ENCODE results near the gene BRAT1.

The BRAT1 gene

GRCh38 chr7:2517678-2518507 is 37.4 kb downstream of the BRAT1 start:
- TF ChIP-seq CTCF (IDR thresholded peaks at IDR 0.05; ENCODE audit: low read depth, low read length): no peak

GRCh38 chr7:2517026-2517425 is 38.3 kb downstream of the BRAT1 start:
- no peak for TF ChIP-seq CTCF (IDR thresholded peaks at IDR 0.05; ENCODE audit: low read depth, low read length)
- peak overlapping the region; percentile 23; the same call in 1 of the 2 replicates for H3K4me3 ChIP-seq (ENCODE audit: low read depth, low read length)

More at GRCh38 chr7:2517678-2518507, 37.4 kb downstream of the BRAT1 start:
- H3K4me3 ChIP-seq (ENCODE audit: low read depth, low read length): no peak overlapping the region

DNA sequence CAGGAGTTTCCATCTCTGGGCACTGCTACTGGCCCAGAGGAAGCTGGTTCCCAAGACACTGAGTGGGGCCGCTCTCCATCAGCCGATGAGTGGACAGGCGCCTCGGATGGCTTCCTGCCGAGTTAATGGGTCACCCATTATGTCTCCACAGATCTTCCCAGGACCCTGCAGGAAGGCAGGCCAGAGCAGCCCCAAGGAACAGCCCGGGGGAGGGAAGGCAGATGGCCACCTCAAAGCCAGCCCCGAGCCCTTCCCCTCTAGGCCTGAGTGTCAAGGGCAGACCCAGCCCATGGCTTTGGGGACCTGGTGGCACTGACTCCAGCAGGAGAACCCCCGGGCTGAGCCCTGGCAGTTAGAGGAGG is 39.1 kb downstream of the BRAT1 start:
- no peak overlapping the region for H3K4me3 ChIP-seq (ENCODE audit: low read depth, low read length)
- no peak for TF ChIP-seq CTCF (IDR thresholded peaks at IDR 0.05; ENCODE audit: low read depth, low read length)

DNA sequence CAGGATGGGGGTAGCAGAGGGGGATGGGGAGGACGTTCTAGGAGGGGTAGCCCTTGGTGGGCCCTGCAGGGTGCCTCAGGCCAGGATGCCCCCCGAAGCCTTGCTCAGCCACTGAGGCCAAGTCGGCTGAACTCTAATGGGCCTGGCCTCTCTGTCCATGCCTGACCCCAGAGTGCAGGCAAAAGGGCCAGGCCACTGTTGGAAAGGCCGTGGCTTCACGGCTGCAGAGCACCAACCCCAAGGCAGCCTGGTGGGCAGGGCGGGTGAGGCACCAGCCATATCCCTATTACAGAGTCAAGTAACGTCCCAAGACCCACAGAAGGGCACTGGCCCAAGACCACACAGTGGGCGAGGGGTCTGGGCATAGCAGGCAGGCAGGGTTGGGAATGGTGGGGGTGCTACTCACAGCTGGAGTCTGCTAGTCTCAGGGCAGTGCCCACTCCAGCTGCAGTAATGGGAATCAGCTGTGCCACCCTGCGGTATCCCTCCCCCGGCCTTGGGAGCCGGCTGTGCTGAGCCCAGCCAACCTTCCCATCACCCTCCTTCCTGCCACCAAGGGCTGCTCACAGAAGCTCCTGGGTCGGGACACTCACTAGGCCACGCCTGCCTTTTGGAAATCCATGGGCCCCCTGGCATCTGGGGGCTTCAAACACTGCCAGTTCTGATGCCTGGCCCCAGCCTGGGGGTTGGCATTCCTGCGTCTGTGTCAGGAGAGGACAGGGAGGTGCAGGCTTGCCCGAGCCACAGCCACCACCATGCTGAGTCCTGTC is 39.7 kb downstream of the BRAT1 start:
- no peak overlapping the region for H3K4me3 ChIP-seq (ENCODE audit: low read depth, low read length)
- no peak for TF ChIP-seq CTCF (IDR thresholded peaks at IDR 0.05; ENCODE audit: low read depth, low read length)

- H3K4me3 ChIP-seq (ENCODE audit: low read depth, low read length): no peak overlapping the region
- no peak for TF ChIP-seq CTCF (IDR thresholded peaks at IDR 0.05; ENCODE audit: low read depth, low read length)
Measured at GRCh38 chr7:2514473-2515423, 40.6 kb downstream of the BRAT1 start.

DNA sequence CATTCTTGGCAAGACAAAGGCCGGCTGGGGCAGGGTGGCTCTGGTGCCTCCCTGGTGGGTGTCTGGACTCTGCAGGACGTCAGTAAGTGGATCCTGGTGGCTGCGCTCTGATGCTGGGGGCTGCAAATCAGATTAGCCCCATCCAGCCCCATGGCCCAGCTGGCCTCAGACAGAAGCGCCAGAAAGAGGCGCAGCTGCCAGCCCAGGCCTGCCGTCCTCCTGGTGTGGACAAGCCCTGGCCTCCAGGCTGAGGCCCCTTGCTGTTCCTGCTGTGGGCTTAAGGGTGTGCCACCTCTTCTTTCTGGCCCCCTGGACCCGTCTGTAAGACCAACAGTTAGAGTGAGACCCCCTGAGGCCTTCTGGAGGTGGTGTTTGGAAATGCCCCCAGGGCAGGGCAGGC is 41.6 kb downstream of the BRAT1 start:
- H3K4me3 ChIP-seq (ENCODE audit: low read depth, low read length): no peak overlapping the region
- TF ChIP-seq CTCF (IDR thresholded peaks at IDR 0.05; ENCODE audit: low read depth, low read length): no peak

All from WI38 (cell line).